ENCODE measurements around the gene PCDHGB5.

PCDHGB5 gene

DNA sequence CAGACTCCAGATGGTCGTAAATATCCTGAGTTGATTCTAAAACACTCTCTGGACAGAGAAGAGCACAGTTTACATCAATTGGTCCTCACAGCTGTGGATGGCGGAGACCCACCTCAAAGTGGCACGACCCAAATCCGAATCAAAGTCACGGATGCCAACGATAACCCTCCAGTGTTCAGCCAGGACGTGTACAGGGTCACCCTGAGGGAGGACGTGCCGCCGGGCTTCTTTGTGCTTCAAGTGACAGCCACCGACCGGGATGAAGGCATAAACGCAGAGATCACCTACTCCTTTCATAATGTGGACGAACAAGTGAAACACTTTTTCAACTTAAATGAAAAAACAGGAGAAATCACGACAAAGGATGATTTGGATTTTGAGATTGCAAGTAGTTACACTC is 37.1 kb upstream of the PCDHGB5 start:
- Histone ChIP-seq H3K9me3 (ENCODE audit: severe bottlenecking) (peaks cover 18% of the 10 kb centered on the region), H3K27me3 (ENCODE audit: insufficient read depth, poor library complexity, severe bottlenecking) (peaks cover 95% of the 10 kb centered on the region), H3K36me3 (ENCODE audit: low read depth) (no peaks in the 10 kb centered on the region), H3K4me1 (ENCODE audit: insufficient read depth, poor library complexity, severe bottlenecking) (peaks cover 3% of the 10 kb centered on the region), H3K27ac (ENCODE audit: poor library complexity, severe bottlenecking) (no peak overlapping the region), H3K4me3 (ENCODE audit: severe bottlenecking) (no peak overlapping the region)
- TF ChIP-seq, protein P1, sequence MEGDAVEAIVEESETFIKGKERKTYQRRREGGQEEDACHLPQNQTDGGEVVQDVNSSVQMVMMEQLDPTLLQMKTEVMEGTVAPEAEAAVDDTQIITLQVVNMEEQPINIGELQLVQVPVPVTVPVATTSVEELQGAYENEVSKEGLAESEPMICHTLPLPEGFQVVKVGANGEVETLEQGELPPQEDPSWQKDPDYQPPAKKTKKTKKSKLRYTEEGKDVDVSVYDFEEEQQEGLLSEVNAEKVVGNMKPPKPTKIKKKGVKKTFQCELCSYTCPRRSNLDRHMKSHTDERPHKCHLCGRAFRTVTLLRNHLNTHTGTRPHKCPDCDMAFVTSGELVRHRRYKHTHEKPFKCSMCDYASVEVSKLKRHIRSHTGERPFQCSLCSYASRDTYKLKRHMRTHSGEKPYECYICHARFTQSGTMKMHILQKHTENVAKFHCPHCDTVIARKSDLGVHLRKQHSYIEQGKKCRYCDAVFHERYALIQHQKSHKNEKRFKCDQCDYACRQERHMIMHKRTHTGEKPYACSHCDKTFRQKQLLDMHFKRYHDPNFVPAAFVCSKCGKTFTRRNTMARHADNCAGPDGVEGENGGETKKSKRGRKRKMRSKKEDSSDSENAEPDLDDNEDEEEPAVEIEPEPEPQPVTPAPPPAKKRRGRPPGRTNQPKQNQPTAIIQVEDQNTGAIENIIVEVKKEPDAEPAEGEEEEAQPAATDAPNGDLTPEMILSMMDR (IDR thresholded peaks at IDR 0.05; ENCODE audit: poor library complexity, severe bottlenecking), result no peak
- DNase-seq (ENCODE audit: low spot score) (no peak), ATAC-seq (ENCODE audit: low read depth) (no peak)

DNA sequence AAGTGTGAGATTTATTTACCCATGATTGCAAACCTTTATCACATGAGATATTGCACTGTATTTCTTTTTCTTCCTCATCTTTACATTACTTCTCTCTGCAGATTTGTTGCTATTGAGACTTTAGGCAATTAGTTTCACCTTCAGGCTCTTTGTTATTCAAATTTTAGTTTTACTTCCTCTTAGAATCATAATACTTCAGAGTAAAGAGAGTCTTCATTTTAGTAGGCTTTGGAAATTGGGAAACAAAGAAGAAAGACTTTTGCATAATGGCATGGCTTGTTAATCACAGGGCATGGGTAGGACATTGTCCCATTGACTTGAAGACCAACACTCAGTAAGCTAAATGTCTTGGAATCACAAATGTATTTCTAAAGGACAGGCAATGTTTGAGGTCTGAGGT is 35.0 kb upstream of the PCDHGB5 start:
- ATAC-seq (ENCODE audit: low read depth), result no peak
- TF ChIP-seq, protein P1 (IDR thresholded peaks at IDR 0.05; ENCODE audit: poor library complexity, severe bottlenecking), result no peak
- H3K27ac ChIP-seq (ENCODE audit: poor library complexity, severe bottlenecking), result no peak overlapping the region
- H3K27me3 ChIP-seq (ENCODE audit: insufficient read depth, poor library complexity, severe bottlenecking), result peaks cover 97% of the 10 kb centered on the region
- H3K9me3 ChIP-seq (ENCODE audit: severe bottlenecking), result peaks cover 18% of the 10 kb centered on the region
- H3K4me3 ChIP-seq (ENCODE audit: severe bottlenecking), result no peak overlapping the region
- no peak for DNase-seq (ENCODE audit: low spot score)
- peaks cover 3% of the 10 kb centered on the region for H3K4me1 ChIP-seq (ENCODE audit: insufficient read depth, poor library complexity, severe bottlenecking)
- H3K36me3 ChIP-seq (ENCODE audit: low read depth), result no peaks in the 10 kb centered on the region

DNA sequence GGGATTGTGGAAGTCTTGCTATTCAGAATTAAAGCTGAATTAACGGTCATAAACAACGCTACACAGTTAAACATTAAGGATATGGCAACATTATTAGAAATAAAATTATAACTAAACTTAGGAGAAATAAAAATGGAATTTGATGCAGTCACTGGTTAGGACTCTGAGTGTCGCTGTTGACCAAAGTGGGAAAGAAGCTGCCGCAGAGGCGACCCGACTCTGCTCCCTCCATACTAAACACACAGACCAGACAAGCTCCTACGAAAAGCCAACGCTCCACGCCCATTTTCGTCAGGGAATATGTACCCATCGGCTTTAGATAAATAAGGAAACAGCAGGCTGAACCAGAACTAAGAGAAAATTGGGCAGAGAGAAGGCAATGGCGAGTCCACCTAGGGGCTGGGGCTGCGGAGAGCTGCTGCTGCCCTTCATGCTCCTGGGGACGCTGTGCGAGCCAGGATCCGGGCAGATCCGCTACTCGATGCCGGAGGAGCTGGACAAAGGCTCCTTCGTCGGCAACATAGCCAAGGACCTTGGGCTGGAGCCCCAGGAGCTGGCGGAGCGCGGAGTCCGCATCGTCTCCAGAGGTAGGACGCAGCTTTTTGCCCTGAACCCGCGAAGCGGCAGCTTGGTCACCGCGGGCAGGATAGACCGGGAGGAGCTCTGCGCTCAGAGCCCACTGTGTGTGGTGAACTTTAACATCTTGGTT is 33.6 kb upstream of the PCDHGB5 start, which contains the start of gene PCDHGA5:
TSS of gene PCDHGA5 (plus strand) at position 211 of the 709 bp plus-strand sequence. CDS start at position 380, 169 bp downstream.
- ATAC-seq (ENCODE audit: low read depth), result no peak
- Histone ChIP-seq H3K36me3 (ENCODE audit: low read depth) (no peaks in the 10 kb centered on the region), H3K27me3 (ENCODE audit: insufficient read depth, poor library complexity, severe bottlenecking) (peaks cover 97% of the 10 kb centered on the region), H3K4me3 (ENCODE audit: severe bottlenecking) (no peak within 1 kb of the TSS), H3K9me3 (ENCODE audit: severe bottlenecking) (peaks cover 18% of the 10 kb centered on the region), H3K27ac (ENCODE audit: poor library complexity, severe bottlenecking) (no peak within 1 kb of the TSS), H3K4me1 (ENCODE audit: insufficient read depth, poor library complexity, severe bottlenecking) (peaks cover 3% of the 10 kb centered on the region)
- no peak for DNase-seq (ENCODE audit: low spot score)
- TF ChIP-seq, protein P1 (IDR thresholded peaks at IDR 0.05; ENCODE audit: poor library complexity, severe bottlenecking), result no peak

DNA sequence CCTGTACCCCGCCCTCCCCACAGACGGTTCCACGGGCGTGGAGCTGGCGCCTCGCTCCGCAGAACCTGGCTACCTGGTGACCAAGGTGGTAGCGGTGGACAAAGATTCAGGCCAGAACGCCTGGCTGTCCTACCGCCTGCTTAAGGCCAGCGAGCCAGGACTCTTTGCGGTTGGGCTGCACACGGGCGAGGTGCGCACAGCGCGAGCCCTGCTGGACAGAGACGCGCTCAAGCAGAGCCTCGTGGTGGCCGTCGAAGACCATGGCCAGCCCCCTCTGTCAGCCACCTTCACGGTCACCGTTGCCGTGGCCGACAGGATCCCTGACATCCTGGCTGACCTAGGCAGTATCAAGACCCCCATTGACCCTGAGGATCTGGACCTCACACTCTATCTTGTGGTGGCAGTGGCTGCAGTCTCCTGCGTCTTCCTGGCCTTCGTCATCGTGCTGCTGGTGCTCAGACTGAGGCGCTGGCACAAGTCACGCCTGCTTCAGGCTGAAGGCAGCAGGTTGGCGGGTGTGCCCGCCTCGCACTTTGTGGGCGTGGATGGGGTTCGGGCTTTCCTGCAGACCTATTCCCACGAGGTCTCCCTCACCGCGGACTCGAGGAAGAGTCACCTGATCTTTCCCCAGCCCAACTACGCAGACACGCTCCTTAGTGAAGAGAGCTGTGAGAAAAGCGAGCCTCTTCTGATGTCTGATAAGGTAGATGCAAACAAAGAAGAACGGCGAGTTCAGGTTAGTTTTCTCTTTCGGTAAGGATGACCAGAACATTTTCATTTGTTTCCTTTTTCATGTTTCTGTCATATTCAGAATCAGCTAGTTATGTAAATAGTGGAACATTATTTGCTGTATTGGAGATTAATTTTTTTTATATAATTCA is 31.5 kb upstream of the PCDHGB5 start:
- Histone ChIP-seq H3K36me3 (ENCODE audit: low read depth) (no peaks in the 10 kb centered on the region), H3K27ac (ENCODE audit: poor library complexity, severe bottlenecking) (no peak overlapping the region), H3K4me1 (ENCODE audit: insufficient read depth, poor library complexity, severe bottlenecking) (no peaks in the 10 kb centered on the region), H3K27me3 (ENCODE audit: insufficient read depth, poor library complexity, severe bottlenecking) (peaks cover 97% of the 10 kb centered on the region), H3K9me3 (ENCODE audit: severe bottlenecking) (peaks cover 18% of the 10 kb centered on the region), H3K4me3 (ENCODE audit: severe bottlenecking) (no peak overlapping the region)
- ATAC-seq (ENCODE audit: low read depth), result no peak
- TF ChIP-seq, protein P1 (IDR thresholded peaks at IDR 0.05; ENCODE audit: poor library complexity, severe bottlenecking), result no peak
- DNase-seq (ENCODE audit: low spot score), result no peak
